Heart right ventricle (tissue), 16 donors: Measurements from ENCODE around the gene BLOC1S4. TPM values are rescaled to one million over a fixed set of nuclear protein-coding genes. Genes with fewer than 3 reads are reported as not detected.

Experiments used
- ATAC-seq, 8 donors: fragments of 200-7000 bp; cut with Tn5 transposase; one replicate each; pipeline ENCODE4 v1.9.1; 2020; ENCODE audit warnings: mild to moderate bottlenecking in 8 of 8, moderate library complexity in 8 of 8, moderate number of reproducible peaks in 1 of 8
- DNase-seq, 2 donors: peaks; one replicate each; pipeline ENCODE4 v3.0.0-alpha.2; 2020
- H3K27ac ChIP-seq, 10 donors: fragments of 200-600 bp; sonication (generic) in 2 of 10; one replicate each; pipeline versions ENCODE4 v1.5.0 to v1.8.0; 2020 to 2022; ENCODE audit warnings: mild to moderate bottlenecking in 3 of 10
- H3K27me3 ChIP-seq, 7 donors: fragments of 200-600 bp; one replicate each; pipeline ENCODE4 v1.8.0; 2021 to 2022; ENCODE audit warnings: mild to moderate bottlenecking in 2 of 7
- H3K36me3 ChIP-seq, 9 donors: fragments of 200-600 bp; sonication (generic) in 1 of 9; one replicate each; pipeline versions ENCODE4 v1.5.0 to v1.8.0; 2020 to 2022; ENCODE audit warnings: mild to moderate bottlenecking in 2 of 9
- H3K4me1 ChIP-seq, 9 donors: fragments of 200-600 bp; sonication (generic) in 1 of 9; one replicate each; pipeline versions ENCODE4 v1.5.0 to v1.8.0; 2020 to 2022; ENCODE audit warnings: mild to moderate bottlenecking in 4 of 9
- H3K4me3 ChIP-seq, 10 donors: fragments of 200-600 bp; sonication (generic) in 2 of 10; one replicate each; pipeline versions ENCODE4 v1.5.0 to v1.8.0; 2020 to 2022; ENCODE audit warnings: mild to moderate bottlenecking in 7 of 10, moderate library complexity in 2 of 10
- H3K9me3 ChIP-seq, 11 donors: fragments of 200-600 bp in 10 of 11; sonication (generic) in 2 of 11; one replicate each; pipeline versions ENCODE4 v1.5.0 to v1.8.0; 2013 to 2022; ENCODE audit warnings: mild to moderate bottlenecking in 2 of 11, control low read depth in 1 of 11, moderate library complexity in 1 of 11
- WGBS, 2 donors: extraction: QIAGEN DNeasy Blood & Tissue Kit; methylation state at CpG; one replicate each; pipeline ENCODE4 v1.1.7; 2013; ENCODE audit warnings: inconsistent platforms in 1 of 2; 5-methylcytosine and 5-hydroxymethylcytosine counted together
- intact Hi-C, 10 donors: fragments of 100-400 bp; cut with DNase I; formaldehyde crosslinking; loops; one replicate each; pipeline versions ENCODE4 v1.11.1 to v1.14.2; 2022
- polyA plus RNA-seq, 2 donors: library from polyadenylated mRNA; stranded (reverse); fragments of 200-250 nt; gene quantifications; one replicate each; pipeline ENCODE4 v1.2.3, GENCODE V29; 2013
- total RNA-seq, 10 donors: library from RNA; stranded (reverse); fragmentation: NEBNext Ultra II Directional in 3 of 10; extraction: Animal tissue kit (Norgen Biotek cat#: 25700) in 3 of 10; gene quantifications; one replicate each; pipeline versions ENCODE4 v1.2.1 to v1.2.4, GENCODE V29; 2021 to 2023
- TF ChIP-seq, protein P1 (sequence below), 9 donors: fragments of 200-600 bp; sonication (generic) in 2 of 9; IDR thresholded peaks; one replicate each; pipeline versions ENCODE4 v1.5.0 to v1.8.0; 2021 to 2022; ENCODE audit warnings: antibody characterized with exemption in 9 of 9, mild to moderate bottlenecking in 5 of 9, moderate library complexity in 1 of 9
- donor health status: Arrhythmogenic right ventricular cardiomyopathy.
- donor health status: ischemic (EF 13 %, LVEDD 7.1; RV severe dilation, severe dysfunction).
- donor health status: healthy with polysubstance abuse.
- donor health status: DM: no; HTN: yes; CAD: no.
- donor health status: DM: no; HTN: no; CAD: no.
- donor health status: ischemic (EF 25% LVEDD 6.9; RV normal size, moderate dysfunction).
- donor health status: ischemic (EF 25% LVEDD 5.7; RV mildly dilated, moderate dysfunction).
- donor health status: healthy.
- donor health status: DM: yes; HTN: yes; CAD: no.
- donor health status: Ischemic cardiomyopathy.
- donor health status: ischemic (EF 35%, LVEDD 5.7; RV mildly dilated, moderate dysfunction).
- donor health status: nonischemic (EF 11% LVEDD 7.7; RV severe dilation, severe dysfunction).
- donor health status: DM: yes; HTN: yes; CAD: no.
- donor health status: PGD.
- donor health status: ischemic (EF 29% LVEDD 5.4; RV normal size, mild dysfunction).
- donor health status: nonischemic (EF 23%, LVEDD 6.1; RV moderate dilation, normal function).

BLOC1S4 gene
- total and polyA plus RNA-seq, 12 donors = 4.4 to 10.2 (median 7.0) TPM

DNA sequence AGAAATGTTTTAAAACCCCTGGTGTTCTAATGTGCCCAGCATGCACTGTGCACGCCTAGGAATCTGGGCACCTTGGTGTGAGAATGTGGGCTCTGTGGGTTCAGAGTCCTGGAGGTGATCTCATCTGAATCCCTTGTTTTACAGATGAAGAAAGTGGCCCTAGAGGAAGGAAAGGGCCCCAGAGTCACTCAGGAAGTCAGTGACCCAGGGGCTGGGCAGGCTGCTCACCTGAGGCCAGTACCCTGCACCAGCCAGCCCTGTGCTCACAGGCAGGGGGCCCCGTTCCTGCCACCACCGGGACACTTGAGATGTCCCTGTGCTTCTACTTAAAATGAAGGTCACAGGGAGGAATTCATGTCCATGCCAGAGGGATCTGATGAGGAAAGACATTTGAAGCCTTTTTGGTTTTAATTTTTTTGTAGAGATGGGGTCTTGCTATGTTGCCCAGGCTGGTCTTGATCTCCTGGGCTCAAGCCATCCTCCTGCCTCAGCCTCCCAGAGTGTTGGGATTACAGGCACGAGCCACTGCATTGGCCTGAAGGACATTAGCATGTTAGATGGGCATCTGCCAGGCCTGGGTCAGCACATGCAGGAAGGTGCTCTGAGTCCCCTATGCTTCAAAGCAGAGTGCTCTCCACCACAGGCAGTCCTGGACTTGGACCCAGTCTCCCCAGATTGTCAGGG, 29.7 kb upstream of the BLOC1S4 start:
- no peaks in the 10 kb centered on the region for H3K36me3 ChIP-seq
- H3K4me1 ChIP-seq = peaks cover 0 to 35% (median 0%) of the 10 kb centered on the region in 9 donors
- no peak overlapping the region for H3K27ac ChIP-seq
- TF ChIP-seq, protein P1, sequence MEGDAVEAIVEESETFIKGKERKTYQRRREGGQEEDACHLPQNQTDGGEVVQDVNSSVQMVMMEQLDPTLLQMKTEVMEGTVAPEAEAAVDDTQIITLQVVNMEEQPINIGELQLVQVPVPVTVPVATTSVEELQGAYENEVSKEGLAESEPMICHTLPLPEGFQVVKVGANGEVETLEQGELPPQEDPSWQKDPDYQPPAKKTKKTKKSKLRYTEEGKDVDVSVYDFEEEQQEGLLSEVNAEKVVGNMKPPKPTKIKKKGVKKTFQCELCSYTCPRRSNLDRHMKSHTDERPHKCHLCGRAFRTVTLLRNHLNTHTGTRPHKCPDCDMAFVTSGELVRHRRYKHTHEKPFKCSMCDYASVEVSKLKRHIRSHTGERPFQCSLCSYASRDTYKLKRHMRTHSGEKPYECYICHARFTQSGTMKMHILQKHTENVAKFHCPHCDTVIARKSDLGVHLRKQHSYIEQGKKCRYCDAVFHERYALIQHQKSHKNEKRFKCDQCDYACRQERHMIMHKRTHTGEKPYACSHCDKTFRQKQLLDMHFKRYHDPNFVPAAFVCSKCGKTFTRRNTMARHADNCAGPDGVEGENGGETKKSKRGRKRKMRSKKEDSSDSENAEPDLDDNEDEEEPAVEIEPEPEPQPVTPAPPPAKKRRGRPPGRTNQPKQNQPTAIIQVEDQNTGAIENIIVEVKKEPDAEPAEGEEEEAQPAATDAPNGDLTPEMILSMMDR (IDR thresholded peaks at IDR 0.05) = no peak
- H3K9me3 ChIP-seq = no peaks in the 10 kb centered on the region
- H3K4me3 ChIP-seq = no peak overlapping the region
- DNase-seq = no peak
- H3K27me3 ChIP-seq = no peaks in the 10 kb centered on the region
- WGBS, 2 donors = 62 to 75% methylated on average over 4 of the region's 4 CpGs
- ATAC-seq = no peak
- intact Hi-C loops = no loop called here

DNA sequence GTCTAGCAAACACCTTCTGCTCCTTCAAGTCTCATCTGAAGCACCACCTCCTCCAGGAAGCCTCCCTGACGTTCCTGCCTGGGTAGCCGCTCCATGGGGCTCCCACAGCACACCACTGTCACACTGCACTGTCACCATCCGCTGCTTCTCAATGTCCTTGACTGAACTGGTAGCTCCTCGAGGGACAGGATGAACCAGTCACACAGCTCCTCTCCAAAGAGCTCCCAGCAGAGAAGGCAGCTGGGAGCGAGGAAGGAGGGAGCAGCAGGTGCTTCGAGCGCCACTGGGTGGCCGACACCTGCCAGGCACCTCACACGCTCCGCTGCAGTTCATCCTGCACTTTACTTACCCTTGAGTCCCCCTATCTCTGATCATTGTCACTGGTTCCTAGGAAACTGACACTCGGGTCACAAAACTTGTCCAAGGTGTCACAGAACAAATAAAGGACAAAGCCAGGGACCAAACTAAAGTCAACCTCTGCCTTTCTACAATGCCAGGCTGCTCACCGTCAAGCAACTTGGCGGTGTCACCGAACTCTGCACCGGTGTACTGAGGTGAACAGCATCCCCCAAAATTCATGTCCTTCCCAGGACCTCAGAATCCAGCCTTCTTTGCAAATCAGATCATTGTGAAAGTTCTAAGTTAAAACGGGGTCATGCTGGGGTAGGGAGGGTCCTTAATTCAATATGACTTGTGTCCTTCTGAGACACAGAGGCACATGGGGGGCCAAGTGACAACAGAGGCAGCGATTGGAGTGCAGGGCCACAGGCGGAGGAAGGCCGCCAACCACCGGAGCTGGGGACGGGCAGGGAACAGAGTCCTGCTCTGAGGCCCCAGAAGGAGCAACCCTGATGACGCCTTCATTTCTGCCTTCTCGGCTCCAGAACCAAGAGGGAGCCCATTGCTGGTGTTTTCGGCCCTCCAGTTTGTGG, 27.8 kb upstream of the BLOC1S4 start:
- WGBS, 2 donors = 88 to 90% methylated on average over 24 of the region's 24 CpGs
- Histone ChIP-seq H3K4me1 (peaks cover 0 to 37% (median 0%) of the 10 kb centered on the region in 9 donors), H3K9me3 (no peaks in the 10 kb centered on the region), H3K27ac (peak overlapping the region in 3 of 10 donors; percentile 9 to 85 (median 15)), H3K4me3 (peak overlapping the region in 1 of 10 donors; percentile 18), H3K27me3 (no peaks in the 10 kb centered on the region), H3K36me3 (no peaks in the 10 kb centered on the region)
- TF ChIP-seq, protein P1 (IDR thresholded peaks at IDR 0.05) = no peak
- DNase-seq (no peak), ATAC-seq (no peak)
- intact Hi-C loops = no loop called here

DNA sequence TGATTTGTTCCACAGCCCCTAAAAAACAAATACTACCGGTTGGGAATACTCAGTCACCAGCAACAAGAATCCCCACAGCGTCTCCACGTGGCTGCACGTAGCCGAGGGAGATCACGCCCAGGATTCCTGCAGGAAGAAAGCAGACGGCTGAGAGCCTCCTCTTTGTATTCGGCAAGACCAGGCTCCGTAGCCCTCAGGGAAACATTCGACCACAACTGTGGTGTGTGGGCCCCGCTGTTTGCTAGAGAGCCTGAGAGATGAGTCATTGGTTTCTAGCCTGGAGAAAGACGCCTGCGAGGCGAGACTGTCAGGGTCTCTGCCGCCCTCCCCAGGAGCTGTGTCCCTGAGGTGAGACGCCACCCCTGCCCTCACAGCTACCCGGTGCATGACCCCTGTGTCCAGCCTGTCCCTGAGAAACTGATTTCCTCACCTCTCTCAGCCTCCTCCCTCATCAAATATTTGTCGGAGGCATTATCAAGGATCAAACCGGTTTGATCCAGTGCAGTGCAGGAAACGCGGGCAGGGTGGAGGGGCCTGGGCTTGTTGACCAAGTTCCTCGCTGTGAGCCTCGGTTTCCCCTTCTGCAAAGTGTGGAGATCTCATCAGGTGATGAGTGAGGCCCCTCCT, 27.0 kb upstream of the BLOC1S4 start:
- H3K27ac ChIP-seq = peak overlapping the region in 3 of 10 donors; percentile 9 to 85 (median 15)
- WGBS, 2 donors = 45 to 50% methylated on average over 23 of the region's 23 CpGs
- TF ChIP-seq, protein P1 (IDR thresholded peaks at IDR 0.05) = no peak

DNA sequence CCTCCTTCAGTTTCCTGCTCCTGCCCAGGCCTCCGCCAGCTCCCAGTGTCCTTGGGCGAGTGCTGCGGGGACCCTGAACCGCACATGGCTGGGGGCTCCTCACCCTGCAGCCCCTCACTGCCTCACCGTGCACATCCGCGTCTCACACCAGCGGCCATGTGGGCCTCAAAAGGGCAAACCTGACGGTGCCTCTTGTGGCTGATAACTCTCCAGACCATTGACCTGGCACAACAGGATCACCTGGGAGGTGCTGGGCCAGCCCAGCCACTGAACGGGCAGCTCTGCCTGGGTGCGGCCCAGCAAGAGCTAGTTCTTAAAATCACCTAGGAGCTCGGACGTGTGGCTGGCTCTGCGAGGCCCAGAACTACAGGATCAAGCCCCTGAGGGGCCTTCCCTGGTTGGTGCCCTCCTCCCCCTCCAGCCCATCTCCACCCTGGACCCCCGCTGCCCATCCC, 26.4 kb upstream of the BLOC1S4 start:
- peak overlapping the region in 1 of 10 donors; percentile 35 for H3K4me3 ChIP-seq
- DNase-seq = no peak

More for the DNA sequence above, 27.0 kb upstream of the BLOC1S4 start:
- DNase-seq (no peak), ATAC-seq (peak in 7 of 8 donors; percentile 7 to 66 (median 46))
- Histone ChIP-seq H3K36me3 (no peaks in the 10 kb centered on the region), H3K4me1 (peaks cover 0 to 44% (median 0%) of the 10 kb centered on the region in 9 donors), H3K9me3 (no peaks in the 10 kb centered on the region), H3K4me3 (peak overlapping the region in 1 of 10 donors; percentile 35), H3K27me3 (no peaks in the 10 kb centered on the region)
- intact Hi-C loops = no loop called here

More for the DNA sequence above, 26.4 kb upstream of the BLOC1S4 start:
- H3K9me3 ChIP-seq = no peaks in the 10 kb centered on the region
- peaks cover 0 to 50% (median 5%) of the 10 kb centered on the region in 9 donors for H3K4me1 ChIP-seq
- H3K27me3 ChIP-seq = no peaks in the 10 kb centered on the region
- intact Hi-C loops = no loop called here
- TF ChIP-seq, protein P1 (IDR thresholded peaks at IDR 0.05) = no peak
- no peaks in the 10 kb centered on the region for H3K36me3 ChIP-seq
- WGBS, 2 donors = 90 to 93% methylated on average over 15 of the region's 15 CpGs
- no peak for ATAC-seq
- H3K27ac ChIP-seq = peak overlapping the region in 1 of 10 donors; percentile 85
